Ovary (tissue), 3 donors: ENCODE measurements around the gene TSBP1.

ENCODE experiments used
- CTCF ChIP-seq, 3 donors: fragments of 450-650 bp in 2 of 3; fragments of 200-600 bp in 1 of 3; IDR thresholded peaks; one replicate each; pipeline versions ENCODE4 v1.5.1 to v1.8.0; 2016 to 2022; ENCODE audit warnings: antibody characterized with exemption in 3 of 3, mild to moderate bottlenecking in 1 of 3
- EP300 ChIP-seq: sonication (generic); formaldehyde crosslinking; IDR thresholded peaks from one replicate; pipeline ENCODE4 v1.6.1; 2017; ENCODE audit warnings: antibody characterized with exemption
- POLR2A ChIP-seq: fragments of 450-650 bp; IDR thresholded peaks from one replicate; pipeline ENCODE4 v1.6.1; 2017; ENCODE audit warnings: antibody characterized with exemption, mild to moderate bottlenecking, moderate library complexity
- donor health status: DM: no; HTN: no; CAD: no.

- TF ChIP-seq POLR2A (no peak), EP300 (no peak), CTCF (IDR thresholded peaks at IDR 0.05) (peak; percentile 82 to 91 (median 90))
Measured at GRCh38 chr6:32244946-32245398, 126.7 kb downstream of the TSBP1 start.
